ENCODE results near the gene OMD.

- TF ChIP-seq, protein P1, sequence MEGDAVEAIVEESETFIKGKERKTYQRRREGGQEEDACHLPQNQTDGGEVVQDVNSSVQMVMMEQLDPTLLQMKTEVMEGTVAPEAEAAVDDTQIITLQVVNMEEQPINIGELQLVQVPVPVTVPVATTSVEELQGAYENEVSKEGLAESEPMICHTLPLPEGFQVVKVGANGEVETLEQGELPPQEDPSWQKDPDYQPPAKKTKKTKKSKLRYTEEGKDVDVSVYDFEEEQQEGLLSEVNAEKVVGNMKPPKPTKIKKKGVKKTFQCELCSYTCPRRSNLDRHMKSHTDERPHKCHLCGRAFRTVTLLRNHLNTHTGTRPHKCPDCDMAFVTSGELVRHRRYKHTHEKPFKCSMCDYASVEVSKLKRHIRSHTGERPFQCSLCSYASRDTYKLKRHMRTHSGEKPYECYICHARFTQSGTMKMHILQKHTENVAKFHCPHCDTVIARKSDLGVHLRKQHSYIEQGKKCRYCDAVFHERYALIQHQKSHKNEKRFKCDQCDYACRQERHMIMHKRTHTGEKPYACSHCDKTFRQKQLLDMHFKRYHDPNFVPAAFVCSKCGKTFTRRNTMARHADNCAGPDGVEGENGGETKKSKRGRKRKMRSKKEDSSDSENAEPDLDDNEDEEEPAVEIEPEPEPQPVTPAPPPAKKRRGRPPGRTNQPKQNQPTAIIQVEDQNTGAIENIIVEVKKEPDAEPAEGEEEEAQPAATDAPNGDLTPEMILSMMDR (IDR thresholded peaks at IDR 0.05), result no peak
- no peak for TF ChIP-seq POLR2A (IDR thresholded peaks at IDR 0.05)
These were observed 11.0 kb upstream of the OMD start for GRCh38 chr9:92435263-92435662.

Measured in Peyer's patch (tissue), 4 donors.